Endodermal cell (in vitro differentiated cells): ENCODE results near the gene SCYGR8. TPM values are rescaled to one million over a fixed set of nuclear protein-coding genes. Genes with fewer than 3 reads are reported as not detected.
A peak's percentile ranks its signal among the peaks of the same experiment; 100 is the strongest.

Experiments used
- DNase-seq: peaks from one replicate; pipeline ENCODE4 v3.0.0-alpha.2; 2017
- H3K27ac ChIP-seq: 2 replicates; pipeline ENCODE4 v1.5.1; 2013; ENCODE audit warnings: mild to moderate bottlenecking, low read depth, low read length, moderate library complexity
- H3K27me3 ChIP-seq: 2 replicates; pipeline ENCODE4 v1.6.1; 2013; ENCODE audit warnings: mild to moderate bottlenecking, low read length, moderate library complexity; ENCODE audit not compliant: insufficient read depth, control insufficient read depth, poor library complexity, severe bottlenecking
- H3K36me3 ChIP-seq: 2 replicates; pipeline ENCODE4 v1.7.0; 2013; ENCODE audit warnings: mild to moderate bottlenecking, low read length, moderate library complexity; ENCODE audit not compliant: control insufficient read depth, insufficient read depth
- H3K4me1 ChIP-seq: one replicate; pipeline ENCODE4 v1.7.0; 2013; ENCODE audit warnings: low read length; ENCODE audit not compliant: control insufficient read depth, insufficient read depth
- H3K4me3 ChIP-seq: 2 replicates; pipeline ENCODE4 v1.5.1; 2013; ENCODE audit warnings: mild to moderate bottlenecking, low read length, moderate library complexity
- H3K9ac ChIP-seq: 2 replicates; pipeline ENCODE4 v1.6.1; 2013; ENCODE audit warnings: mild to moderate bottlenecking, low read length, moderate library complexity; ENCODE audit not compliant: poor library complexity, severe bottlenecking; ENCODE audit errors: extremely low read depth
- H3K9me3 ChIP-seq: 2 replicates; pipeline ENCODE4 v1.6.1; 2013; ENCODE audit warnings: mild to moderate bottlenecking, low read length, moderate library complexity; ENCODE audit not compliant: control insufficient read depth
- H3K27ac Mint-ChIP-seq: 2 replicates; pipeline ENCODE4 v1.8.0; 2020; ENCODE audit warnings: mixed read lengths
- H3K27me3 Mint-ChIP-seq: 2 replicates; pipeline ENCODE4 v1.8.0; 2021; ENCODE audit warnings: mild to moderate bottlenecking, mixed read lengths; ENCODE audit not compliant: insufficient read depth
- H3K36me3 Mint-ChIP-seq: 2 replicates; pipeline ENCODE4 v1.8.0; 2020; ENCODE audit warnings: low read depth, mixed read lengths
- H3K4me1 Mint-ChIP-seq: 2 replicates; pipeline ENCODE4 v1.8.0; 2020; ENCODE audit warnings: mixed read lengths
- H3K4me3 Mint-ChIP-seq: 2 replicates; pipeline ENCODE4 v1.8.0; 2020; ENCODE audit warnings: mild to moderate bottlenecking, moderate library complexity, mixed read lengths
- H3K9me3 Mint-ChIP-seq: 2 replicates; pipeline ENCODE4 v1.8.0; 2020; ENCODE audit warnings: mild to moderate bottlenecking, mixed read lengths
- WGBS, 2 experiments: methylation state at CpG; one replicate each; pipeline versions ENCODE4 v1.1.5 to v1.1.7; 2013; ENCODE audit warnings: missing lambda C conversion rate in 2 of 2, mixed read lengths in 1 of 2; ENCODE audit not compliant: insufficient coverage in 1 of 2, insufficient read length in 1 of 2; 5-methylcytosine and 5-hydroxymethylcytosine counted together
- total RNA-seq, 2 donors: library from RNA; stranded (reverse); fragmentation: NEBNext Ultra II Directional in 1 of 2; extraction: Animal tissue kit (Norgen Biotek cat#: 25700) in 1 of 2; gene quantifications; 2 replicates in 1 of 2; 3 replicates in 1 of 2; pipeline ENCODE4 v1.2.1, GENCODE V29; 2021
- TF ChIP-seq, protein P1 (sequence below): fragments of 200-600 bp; sonication (generic); conservative IDR thresholded peaks from 2 replicates; pipeline ENCODE4 v1.5.0; 2021; ENCODE audit warnings: antibody characterized with exemption, mild to moderate bottlenecking

SCYGR8 gene
- total RNA-seq, 2 donors from 2014 or later: not detected

DNA sequence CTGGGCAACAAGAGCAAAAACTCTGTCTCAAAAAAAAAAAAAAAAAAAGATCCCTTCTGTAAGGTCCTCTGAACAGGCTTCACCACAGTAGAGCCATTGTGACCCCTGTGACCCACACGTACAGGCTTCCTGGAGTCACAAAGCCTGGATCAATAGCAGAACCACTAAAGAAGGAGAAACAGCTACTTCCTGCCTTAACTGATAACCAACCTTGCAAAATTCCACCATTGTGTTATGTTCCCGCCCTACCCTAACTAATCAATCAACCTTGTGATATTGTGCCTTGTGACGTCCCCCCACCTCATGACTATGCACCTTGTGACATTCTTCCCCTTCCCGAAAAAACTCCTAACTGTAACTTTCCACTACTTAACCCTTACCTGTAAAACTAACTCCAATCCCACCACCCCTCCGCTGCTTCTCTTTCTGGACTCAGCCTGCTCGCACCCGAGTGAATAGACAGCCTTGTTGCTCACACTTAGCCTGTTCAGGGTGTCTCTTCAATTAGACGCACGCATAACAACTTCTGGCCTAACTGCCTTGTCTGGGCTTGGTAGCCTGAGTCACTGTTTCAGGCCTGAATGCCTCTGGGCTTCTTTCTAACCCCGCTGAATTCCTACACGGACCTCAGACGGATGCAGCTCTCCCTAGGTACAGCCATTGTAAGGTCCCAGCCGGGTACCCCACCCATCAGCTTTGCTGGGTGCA lies 13.9 kb downstream of the SCYGR8 start:
- peak; percentile 71 for DNase-seq
- Mint-ChIP-seq H3K27ac (peak overlapping the region; percentile 43), H3K36me3 (no peaks in the 10 kb centered on the region), H3K4me1 (peaks cover 9% of the 10 kb centered on the region), H3K27me3 (no peaks in the 10 kb centered on the region), H3K4me3 (no peak overlapping the region), H3K9me3 (no peaks in the 10 kb centered on the region)
- H3K9ac ChIP-seq: no peak overlapping the region
- peaks cover 2% of the 10 kb centered on the region for H3K4me1 ChIP-seq
- no peak overlapping the region for H3K4me3 ChIP-seq
- TF ChIP-seq, protein P1, sequence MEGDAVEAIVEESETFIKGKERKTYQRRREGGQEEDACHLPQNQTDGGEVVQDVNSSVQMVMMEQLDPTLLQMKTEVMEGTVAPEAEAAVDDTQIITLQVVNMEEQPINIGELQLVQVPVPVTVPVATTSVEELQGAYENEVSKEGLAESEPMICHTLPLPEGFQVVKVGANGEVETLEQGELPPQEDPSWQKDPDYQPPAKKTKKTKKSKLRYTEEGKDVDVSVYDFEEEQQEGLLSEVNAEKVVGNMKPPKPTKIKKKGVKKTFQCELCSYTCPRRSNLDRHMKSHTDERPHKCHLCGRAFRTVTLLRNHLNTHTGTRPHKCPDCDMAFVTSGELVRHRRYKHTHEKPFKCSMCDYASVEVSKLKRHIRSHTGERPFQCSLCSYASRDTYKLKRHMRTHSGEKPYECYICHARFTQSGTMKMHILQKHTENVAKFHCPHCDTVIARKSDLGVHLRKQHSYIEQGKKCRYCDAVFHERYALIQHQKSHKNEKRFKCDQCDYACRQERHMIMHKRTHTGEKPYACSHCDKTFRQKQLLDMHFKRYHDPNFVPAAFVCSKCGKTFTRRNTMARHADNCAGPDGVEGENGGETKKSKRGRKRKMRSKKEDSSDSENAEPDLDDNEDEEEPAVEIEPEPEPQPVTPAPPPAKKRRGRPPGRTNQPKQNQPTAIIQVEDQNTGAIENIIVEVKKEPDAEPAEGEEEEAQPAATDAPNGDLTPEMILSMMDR: no peak
- H3K36me3 ChIP-seq: no peaks in the 10 kb centered on the region
- 62 to 79% methylated on average over 13 of the region's 13 CpGs for WGBS, 2 experiments
- H3K27ac ChIP-seq: no peak overlapping the region
- H3K27me3 ChIP-seq: no peaks in the 10 kb centered on the region
- no peaks in the 10 kb centered on the region for H3K9me3 ChIP-seq

DNA sequence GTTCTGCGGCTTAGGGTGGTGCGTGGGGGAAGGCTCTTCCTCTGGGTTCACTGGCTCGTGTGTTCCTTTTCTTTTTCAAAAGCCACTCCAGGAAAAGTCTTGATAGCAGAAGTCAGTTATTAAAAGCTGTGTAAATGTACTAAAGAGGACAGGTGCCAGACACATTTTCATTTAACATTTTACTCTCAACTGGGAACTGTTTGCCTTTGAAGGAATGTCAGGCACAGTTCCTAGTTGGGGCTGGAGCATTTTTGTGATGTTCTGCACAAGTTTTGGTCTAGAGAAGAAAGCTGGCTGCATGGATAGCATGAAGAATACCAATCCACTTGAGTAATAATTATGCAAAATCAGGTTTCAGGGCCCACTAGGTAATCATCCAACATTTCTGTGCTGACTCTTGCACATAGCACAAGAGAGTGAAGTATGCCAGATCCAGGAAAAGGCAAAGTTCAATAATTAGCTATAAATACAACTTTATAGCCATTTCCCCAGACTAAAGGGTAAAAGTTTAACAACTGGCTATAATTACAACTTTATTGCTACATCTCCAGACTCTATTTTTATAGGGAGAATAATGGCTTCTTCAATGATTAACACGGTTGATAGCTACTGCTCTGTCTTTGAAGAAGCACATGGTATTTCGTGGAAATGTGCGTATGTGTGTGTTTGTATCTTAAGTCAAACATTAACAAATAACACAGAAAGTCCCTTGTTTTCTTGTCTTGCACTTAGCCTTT lies 16.2 kb downstream of the SCYGR8 start:
- TF ChIP-seq, protein P1: no peak
- H3K27me3 Mint-ChIP-seq: no peaks in the 10 kb centered on the region
- no peaks in the 10 kb centered on the region for H3K9me3 Mint-ChIP-seq
- peaks cover 9% of the 10 kb centered on the region for H3K4me1 Mint-ChIP-seq
- Histone ChIP-seq H3K9me3 (no peaks in the 10 kb centered on the region), H3K27me3 (no peaks in the 10 kb centered on the region), H3K36me3 (no peaks in the 10 kb centered on the region), H3K4me3 (no peak overlapping the region), H3K4me1 (peaks cover 2% of the 10 kb centered on the region), H3K27ac (no peak overlapping the region), H3K9ac (no peak overlapping the region)
- no peaks in the 10 kb centered on the region for H3K36me3 Mint-ChIP-seq
- H3K27ac Mint-ChIP-seq: no peak overlapping the region
- WGBS, 2 experiments: 82 to 97% methylated on average over 2 to 6 of the region's 6 CpGs
- no peak overlapping the region for H3K4me3 Mint-ChIP-seq
- DNase-seq: no peak

DNA sequence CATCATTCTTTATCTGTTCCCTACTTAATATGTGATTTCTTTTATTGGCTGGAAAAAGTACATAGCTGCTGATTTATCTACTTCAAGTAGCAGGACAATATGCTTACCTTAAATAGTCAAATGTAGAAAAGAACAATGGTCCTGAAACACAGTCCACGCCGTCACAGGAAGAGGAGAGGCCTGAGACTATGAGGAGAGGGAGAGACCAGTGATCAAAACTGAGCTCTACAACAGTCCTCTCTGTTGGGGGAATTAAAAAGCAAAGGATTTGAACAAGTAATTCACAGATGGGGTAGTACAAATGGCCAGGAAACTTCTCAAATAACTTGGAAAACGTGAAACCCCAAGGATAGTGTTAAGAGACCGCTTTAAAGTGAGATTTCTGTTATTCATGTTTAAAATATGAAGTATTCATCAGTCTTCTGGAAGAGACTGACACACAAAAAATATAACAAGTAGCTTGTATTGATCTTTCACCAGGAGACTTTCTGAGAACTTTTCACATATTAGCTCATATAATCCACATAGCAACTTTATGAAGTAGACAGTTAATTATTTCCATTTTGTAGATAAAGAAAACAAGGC lies 20.2 kb downstream of the SCYGR8 start:
- Histone ChIP-seq H3K36me3 (no peaks in the 10 kb centered on the region), H3K27ac (no peak overlapping the region), H3K9ac (no peak overlapping the region), H3K27me3 (no peaks in the 10 kb centered on the region), H3K4me1 (no peaks in the 10 kb centered on the region), H3K4me3 (no peak overlapping the region), H3K9me3 (no peaks in the 10 kb centered on the region)
- no peaks in the 10 kb centered on the region for H3K4me1 Mint-ChIP-seq
- no peak overlapping the region for H3K4me3 Mint-ChIP-seq
- no peak for DNase-seq
- no peaks in the 10 kb centered on the region for H3K36me3 Mint-ChIP-seq
- WGBS, 2 experiments: 50 to 63% methylated on average over 3 to 4 of the region's 4 CpGs
- TF ChIP-seq, protein P1: no peak
- H3K27ac Mint-ChIP-seq: no peak overlapping the region
- H3K27me3 Mint-ChIP-seq: no peaks in the 10 kb centered on the region
- no peaks in the 10 kb centered on the region for H3K9me3 Mint-ChIP-seq
